ENCODE data around the gene ZNF839. TPM values are rescaled to one million over a fixed set of nuclear protein-coding genes. Genes with fewer than 3 reads are reported as not detected.
A peak's percentile ranks its signal among the peaks of the same experiment; 100 is the strongest.

The ZNF839 gene
- total and polyA plus RNA-seq, 12 donors, result 3.8 to 13.4 (median 8.4) TPM

DNA sequence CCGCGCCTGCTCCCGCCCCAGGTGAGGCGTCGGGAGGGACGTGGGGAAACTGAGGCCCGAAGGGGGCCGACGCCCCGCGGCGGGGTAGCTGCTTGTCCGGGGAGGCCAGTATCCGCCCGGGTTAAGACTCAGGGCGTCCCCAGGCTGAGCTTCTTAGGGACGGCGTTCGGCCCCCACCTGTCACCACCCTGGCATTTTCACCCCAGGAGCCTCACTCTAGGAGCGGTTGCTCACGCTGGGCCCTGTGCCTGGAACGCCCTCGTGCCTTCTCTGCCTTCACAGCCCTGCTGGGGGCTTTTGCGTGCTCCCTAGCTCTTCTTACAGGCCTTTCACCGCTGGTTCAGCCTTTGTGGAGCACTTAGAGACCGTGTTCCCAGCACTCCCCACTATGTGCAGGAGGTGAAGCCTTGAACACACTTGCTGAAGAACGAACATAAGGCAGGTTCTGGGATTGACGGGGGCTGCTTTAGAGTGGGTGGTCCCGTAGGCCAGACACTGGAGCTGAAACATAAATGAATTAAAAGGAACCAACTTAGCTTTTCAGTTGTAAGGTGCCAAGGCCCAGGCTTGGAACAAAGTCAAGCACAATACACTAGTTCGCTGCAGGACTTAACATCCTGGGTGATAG is 601 bp downstream of the ZNF839 start:
- Histone ChIP-seq H3K27me3 (no peaks in the 10 kb centered on the region), H3K4me1 (peaks cover 0 to 51% (median 39%) of the 10 kb centered on the region in 9 donors), H3K9me3 (no peaks in the 10 kb centered on the region), H3K36me3 (peaks cover 0 to 9% (median 0%) of the 10 kb centered on the region in 9 donors), H3K27ac (peak overlapping the region; percentile 83 to 98 (median 92)), H3K4me3 (peak overlapping the region; percentile 45 to 87 (median 74))
- intact Hi-C loops (cut with DNase I), result loop anchor here in 2 of 10 donors (10.0 kb wide), 2 partner anchors 195 to 615 kb away; no protein-coding TSS in a partner anchor
- 4 to 5% methylated on average over 27 to 30 of the region's 30 CpGs for WGBS, 2 donors
- DNase-seq, result peak; percentile 37 to 41
- peak in 1 of 8 donors; percentile 3 for ATAC-seq
- TF ChIP-seq, protein P1, sequence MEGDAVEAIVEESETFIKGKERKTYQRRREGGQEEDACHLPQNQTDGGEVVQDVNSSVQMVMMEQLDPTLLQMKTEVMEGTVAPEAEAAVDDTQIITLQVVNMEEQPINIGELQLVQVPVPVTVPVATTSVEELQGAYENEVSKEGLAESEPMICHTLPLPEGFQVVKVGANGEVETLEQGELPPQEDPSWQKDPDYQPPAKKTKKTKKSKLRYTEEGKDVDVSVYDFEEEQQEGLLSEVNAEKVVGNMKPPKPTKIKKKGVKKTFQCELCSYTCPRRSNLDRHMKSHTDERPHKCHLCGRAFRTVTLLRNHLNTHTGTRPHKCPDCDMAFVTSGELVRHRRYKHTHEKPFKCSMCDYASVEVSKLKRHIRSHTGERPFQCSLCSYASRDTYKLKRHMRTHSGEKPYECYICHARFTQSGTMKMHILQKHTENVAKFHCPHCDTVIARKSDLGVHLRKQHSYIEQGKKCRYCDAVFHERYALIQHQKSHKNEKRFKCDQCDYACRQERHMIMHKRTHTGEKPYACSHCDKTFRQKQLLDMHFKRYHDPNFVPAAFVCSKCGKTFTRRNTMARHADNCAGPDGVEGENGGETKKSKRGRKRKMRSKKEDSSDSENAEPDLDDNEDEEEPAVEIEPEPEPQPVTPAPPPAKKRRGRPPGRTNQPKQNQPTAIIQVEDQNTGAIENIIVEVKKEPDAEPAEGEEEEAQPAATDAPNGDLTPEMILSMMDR (IDR thresholded peaks at IDR 0.05), result no peak

GRCh38 chr14:102320671-102321455 is 1.3 kb downstream of the ZNF839 start:
- ATAC-seq (no peak), DNase-seq (no peak)
- peaks cover 0 to 50% (median 38%) of the 10 kb centered on the region in 9 donors for H3K4me1 ChIP-seq

GRCh38 chr14:102321456-102322422 is 2.2 kb downstream of the ZNF839 start:
- no peak for ATAC-seq
- H3K4me1 ChIP-seq, result peaks cover 0 to 42% (median 32%) of the 10 kb centered on the region in 9 donors
- WGBS, 2 donors, result 90 to 93% methylated on average over 12 of the region's 12 CpGs
- H3K27me3 ChIP-seq, result no peaks in the 10 kb centered on the region
- no peak overlapping the region for H3K4me3 ChIP-seq
- intact Hi-C loops (cut with DNase I), result loop anchor here in 2 of 10 donors (10.0 kb wide), 2 partner anchors 193 to 617 kb away; no protein-coding TSS in a partner anchor
- no peak overlapping the region for H3K27ac ChIP-seq
- H3K36me3 ChIP-seq, result peaks cover 0 to 24% (median 0%) of the 10 kb centered on the region in 9 donors
- no peak for DNase-seq
- H3K9me3 ChIP-seq, result no peaks in the 10 kb centered on the region
- TF ChIP-seq, protein P1 (IDR thresholded peaks at IDR 0.05), result no peak

More at GRCh38 chr14:102320671-102321455, 1.3 kb downstream of the ZNF839 start:
- Histone ChIP-seq H3K36me3 (peaks cover 0 to 16% (median 0%) of the 10 kb centered on the region in 9 donors), H3K4me3 (peak overlapping the region in 8 of 10 donors; percentile 57 to 87 (median 75)), H3K27ac (peak overlapping the region in 8 of 10 donors; percentile 83 to 98 (median 94)), H3K27me3 (no peaks in the 10 kb centered on the region), H3K9me3 (no peaks in the 10 kb centered on the region)
- 90 to 92% methylated on average over 17 of the region's 17 CpGs for WGBS, 2 donors
- intact Hi-C loops (cut with DNase I), result loop anchor here in 2 of 10 donors (10.0 kb wide), 2 partner anchors 194 to 616 kb away; no protein-coding TSS in a partner anchor
- TF ChIP-seq, protein P1 (IDR thresholded peaks at IDR 0.05), result no peak

Data from heart right ventricle (tissue), 16 donors.